GM23338 (cell line): ENCODE results near the gene NOX5. TPM values are rescaled to one million over a fixed set of nuclear protein-coding genes. Genes with fewer than 3 reads are reported as not detected.

Experiments used
- ATAC-seq: fragments of 200-7000 bp; cut with Tn5 transposase; 3 replicates; pipeline ENCODE4 v1.9.1; 2020
- DNase-seq: peaks from one replicate; pipeline ENCODE4 v3.0.0-alpha.2; 2015; ENCODE audit warnings: low spot score
- H2AFZ ChIP-seq: fragments of 200-600 bp; sonication (generic); 2 replicates; pipeline ENCODE4 v1.8.0; 2016; ENCODE audit warnings: antibody characterized with exemption, mild to moderate bottlenecking, moderate library complexity
- H3F3A ChIP-seq: fragments of 200-600 bp; sonication (generic); replicated peaks from 2 replicates; pipeline ENCODE4 v1.8.0; 2017; ENCODE audit warnings: antibody characterized with exemption, mixed run types, low read depth
- H3K27ac ChIP-seq: fragments of 200-600 bp; sonication (generic); 2 replicates; pipeline ENCODE4 v1.6.1; 2016; ENCODE audit warnings: low read depth
- H3K27me3 ChIP-seq: fragments of 200-600 bp; sonication (generic); 2 replicates; pipeline ENCODE4 v1.8.0; 2016; ENCODE audit warnings: mild to moderate bottlenecking, mixed run types, moderate library complexity; ENCODE audit not compliant: insufficient read depth
- H3K36me3 ChIP-seq: fragments of 200-600 bp; sonication (generic); 2 replicates; pipeline ENCODE4 v1.8.0; 2016; ENCODE audit warnings: mild to moderate bottlenecking; ENCODE audit not compliant: insufficient read depth
- H3K4me1 ChIP-seq: fragments of 200-600 bp; sonication (generic); 2 replicates; pipeline ENCODE4 v1.8.0; 2016; ENCODE audit warnings: mild to moderate bottlenecking, moderate library complexity; ENCODE audit not compliant: insufficient read depth
- H3K4me2 ChIP-seq: fragments of 200-600 bp; sonication (generic); 2 replicates; pipeline ENCODE4 v1.7.1; 2017; ENCODE audit warnings: mixed run types
- H3K4me3 ChIP-seq: fragments of 200-600 bp; sonication (generic); 2 replicates; pipeline ENCODE4 v1.6.1; 2016; ENCODE audit warnings: mixed run types
- H3K79me2 ChIP-seq: fragments of 200-600 bp; sonication (generic); replicated peaks from 2 replicates; pipeline ENCODE4 v1.8.0; 2017; ENCODE audit warnings: mild to moderate bottlenecking; ENCODE audit not compliant: insufficient read depth
- H3K9me2 ChIP-seq: fragments of 200-600 bp; sonication (generic); 2 replicates; pipeline ENCODE4 v1.8.0; 2017; ENCODE audit not compliant: insufficient read depth
- H4K20me1 ChIP-seq: fragments of 200-600 bp; sonication (generic); replicated peaks from 2 replicates; pipeline ENCODE4 v1.8.0; 2017; ENCODE audit warnings: mild to moderate bottlenecking; ENCODE audit not compliant: insufficient read depth
- H3K27ac Mint-ChIP-seq: 2 replicates; pipeline ENCODE4 v1.8.0; 2020; ENCODE audit warnings: inconsistent platforms, mild to moderate bottlenecking, moderate library complexity, mixed read lengths
- H3K27me3 Mint-ChIP-seq: 3 replicates; pipeline ENCODE4 v1.8.0; 2022; ENCODE audit warnings: low read depth, mild to moderate bottlenecking, moderate library complexity, mixed read lengths, inconsistent platforms; ENCODE audit not compliant: insufficient read depth, poor library complexity
- H3K36me3 Mint-ChIP-seq: 3 replicates; pipeline ENCODE4 v1.8.0; 2021; ENCODE audit warnings: low read depth, mild to moderate bottlenecking, inconsistent platforms, moderate library complexity, mixed read lengths
- H3K4me1 Mint-ChIP-seq: 3 replicates; pipeline ENCODE4 v1.8.0; 2020; ENCODE audit warnings: mild to moderate bottlenecking, inconsistent platforms, mixed read lengths
- H3K4me3 Mint-ChIP-seq: 3 replicates; pipeline ENCODE4 v1.8.0; 2021; ENCODE audit warnings: moderate library complexity, mild to moderate bottlenecking, inconsistent platforms, mixed read lengths
- H3K9me3 Mint-ChIP-seq: 3 replicates; pipeline ENCODE4 v1.8.0; 2020; ENCODE audit warnings: moderate library complexity, mild to moderate bottlenecking, inconsistent platforms, mixed read lengths
- CREB1 ChIP-seq: fragments of 250-450 bp; sonication (Bioruptor Pico); IDR thresholded peaks from 2 replicates; pipeline ENCODE4 v1.5.0; 2020; ENCODE audit warnings: low read depth, mild to moderate bottlenecking, moderate library complexity
- EZH2 ChIP-seq: fragments of 200-600 bp; sonication (generic); IDR thresholded peaks from one replicate; pipeline ENCODE4 v1.8.0; 2017; ENCODE audit warnings: antibody characterized with exemption, mild to moderate bottlenecking, low read depth; ENCODE audit not compliant: unreplicated experiment
- EZH2phosphoT487 ChIP-seq: fragments of 200-600 bp; sonication (generic); IDR thresholded peaks from one replicate; pipeline ENCODE4 v1.8.1; 2018; ENCODE audit warnings: antibody characterized with exemption; ENCODE audit not compliant: unreplicated experiment
- JUNB ChIP-seq: IDR thresholded peaks from one replicate; pipeline ENCODE4 v1.6.1; 2016; ENCODE audit warnings: antibody characterized with exemption; ENCODE audit not compliant: unreplicated experiment
- NANOG ChIP-seq: IDR thresholded peaks from 2 replicates; pipeline ENCODE4 v1.6.1; 2016; ENCODE audit warnings: antibody characterized with exemption, borderline replicate concordance
- STAT1 ChIP-seq: IDR thresholded peaks from one replicate; pipeline ENCODE4 v1.6.1; 2016; ENCODE audit warnings: antibody characterized with exemption; ENCODE audit not compliant: unreplicated experiment
- ZNF114 ChIP-seq: fragments of 250-450 bp; sonication (Bioruptor Pico); IDR thresholded peaks from 2 replicates; pipeline ENCODE4 v1.5.0; 2020; ENCODE audit warnings: mild to moderate bottlenecking, moderate library complexity
- polyA plus RNA-seq: library from polyadenylated mRNA; unstranded; fragments of >200 nt; fragmentation: Nextera tagmentation; extraction: Ambion mirVana; gene quantifications from 2 replicates; pipeline ENCODE4 v1.2.1, GENCODE V29; 2016
- total RNA-seq: library from RNA; depleted of rRNA; stranded (reverse); fragments of >200 nt; shearing (Covaris generic); gene quantifications from 2 replicates; pipeline ENCODE4 v1.2.3, GENCODE V29; 2014
- TF ChIP-seq, protein P1 (sequence below): IDR thresholded peaks from one replicate; pipeline ENCODE4 v1.6.1; 2018; ENCODE audit warnings: antibody characterized with exemption; ENCODE audit not compliant: unreplicated experiment
- TF ChIP-seq, protein P2 (sequence below): IDR thresholded peaks from 2 replicates; pipeline ENCODE4 v1.6.1; 2016; ENCODE audit warnings: antibody characterized with exemption
- TF ChIP-seq, protein P3 (sequence below): fragments of 250-450 bp; sonication (Bioruptor Pico); IDR thresholded peaks from 2 replicates; pipeline ENCODE4 v1.5.0; 2020; ENCODE audit warnings: mild to moderate bottlenecking, moderate library complexity

NOX5 gene
- total and polyA plus RNA-seq, 2 experiments from 2014 or later, result 0.03 TPM; not detected in 1

DNA sequence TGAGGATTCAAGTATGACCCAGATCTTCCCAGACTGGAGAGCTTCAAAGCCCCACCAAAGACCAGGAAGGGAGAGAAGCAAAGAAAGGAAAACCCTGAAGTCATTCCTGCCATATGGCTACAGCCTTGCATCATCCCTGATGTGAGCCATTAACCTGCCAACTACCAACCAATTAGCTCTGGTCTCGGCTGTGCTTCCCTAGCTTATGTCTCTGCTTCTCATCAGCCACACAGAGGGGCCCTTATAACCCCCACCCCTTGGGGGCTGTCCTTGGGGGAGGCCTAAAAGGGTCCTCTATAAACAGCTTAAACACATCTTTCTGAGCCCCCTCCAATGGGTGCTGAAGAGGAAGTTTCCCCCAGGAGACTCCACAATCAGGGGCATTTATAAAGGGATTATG lies 52.8 kb downstream of the NOX5 start:
- Mint-ChIP-seq H3K9me3 (peaks cover 31% of the 10 kb centered on the region), H3K27me3 (peaks cover 7% of the 10 kb centered on the region), H3K4me3 (no peak overlapping the region), H3K4me1 (peaks cover 11% of the 10 kb centered on the region; the same call in 1 of the 3 replicates), H3K36me3 (peaks cover 18% of the 10 kb centered on the region), H3K27ac (no peak overlapping the region)
- Histone ChIP-seq H3K9me2 (0 out of 2 replicates have a peak, but pooled peaks cover 6% of the 10 kb centered on the region), H3K4me2 (no peak overlapping the region), H3K27me3 (no peaks in the 10 kb centered on the region), H3F3A (0 out of 2 replicates have a peak, but pooled peaks cover 2% of the 10 kb centered on the region), H2AFZ (no peak overlapping the region), H3K79me2 (no peaks in the 10 kb centered on the region), H3K27ac (no peak overlapping the region), H3K36me3 (no peaks in the 10 kb centered on the region), H4K20me1 (no peaks in the 10 kb centered on the region), H3K4me3 (no peak overlapping the region), H3K4me1 (no peaks in the 10 kb centered on the region; the same call in 1 of the 2 replicates)
- no peak for TF ChIP-seq ZNF114 (CRISPR knock-in tag)
- no peak for TF ChIP-seq JUNB
- TF ChIP-seq, protein P1, sequence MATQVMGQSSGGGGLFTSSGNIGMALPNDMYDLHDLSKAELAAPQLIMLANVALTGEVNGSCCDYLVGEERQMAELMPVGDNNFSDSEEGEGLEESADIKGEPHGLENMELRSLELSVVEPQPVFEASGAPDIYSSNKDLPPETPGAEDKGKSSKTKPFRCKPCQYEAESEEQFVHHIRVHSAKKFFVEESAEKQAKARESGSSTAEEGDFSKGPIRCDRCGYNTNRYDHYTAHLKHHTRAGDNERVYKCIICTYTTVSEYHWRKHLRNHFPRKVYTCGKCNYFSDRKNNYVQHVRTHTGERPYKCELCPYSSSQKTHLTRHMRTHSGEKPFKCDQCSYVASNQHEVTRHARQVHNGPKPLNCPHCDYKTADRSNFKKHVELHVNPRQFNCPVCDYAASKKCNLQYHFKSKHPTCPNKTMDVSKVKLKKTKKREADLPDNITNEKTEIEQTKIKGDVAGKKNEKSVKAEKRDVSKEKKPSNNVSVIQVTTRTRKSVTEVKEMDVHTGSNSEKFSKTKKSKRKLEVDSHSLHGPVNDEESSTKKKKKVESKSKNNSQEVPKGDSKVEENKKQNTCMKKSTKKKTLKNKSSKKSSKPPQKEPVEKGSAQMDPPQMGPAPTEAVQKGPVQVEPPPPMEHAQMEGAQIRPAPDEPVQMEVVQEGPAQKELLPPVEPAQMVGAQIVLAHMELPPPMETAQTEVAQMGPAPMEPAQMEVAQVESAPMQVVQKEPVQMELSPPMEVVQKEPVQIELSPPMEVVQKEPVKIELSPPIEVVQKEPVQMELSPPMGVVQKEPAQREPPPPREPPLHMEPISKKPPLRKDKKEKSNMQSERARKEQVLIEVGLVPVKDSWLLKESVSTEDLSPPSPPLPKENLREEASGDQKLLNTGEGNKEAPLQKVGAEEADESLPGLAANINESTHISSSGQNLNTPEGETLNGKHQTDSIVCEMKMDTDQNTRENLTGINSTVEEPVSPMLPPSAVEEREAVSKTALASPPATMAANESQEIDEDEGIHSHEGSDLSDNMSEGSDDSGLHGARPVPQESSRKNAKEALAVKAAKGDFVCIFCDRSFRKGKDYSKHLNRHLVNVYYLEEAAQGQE, result no peak
- TF ChIP-seq, protein P2, sequence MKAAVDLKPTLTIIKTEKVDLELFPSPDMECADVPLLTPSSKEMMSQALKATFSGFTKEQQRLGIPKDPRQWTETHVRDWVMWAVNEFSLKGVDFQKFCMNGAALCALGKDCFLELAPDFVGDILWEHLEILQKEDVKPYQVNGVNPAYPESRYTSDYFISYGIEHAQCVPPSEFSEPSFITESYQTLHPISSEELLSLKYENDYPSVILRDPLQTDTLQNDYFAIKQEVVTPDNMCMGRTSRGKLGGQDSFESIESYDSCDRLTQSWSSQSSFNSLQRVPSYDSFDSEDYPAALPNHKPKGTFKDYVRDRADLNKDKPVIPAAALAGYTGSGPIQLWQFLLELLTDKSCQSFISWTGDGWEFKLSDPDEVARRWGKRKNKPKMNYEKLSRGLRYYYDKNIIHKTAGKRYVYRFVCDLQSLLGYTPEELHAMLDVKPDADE, result no peak
- TF ChIP-seq NANOG, result no peak
- no peak for TF ChIP-seq STAT1
- TF ChIP-seq EZH2, result no peak
- TF ChIP-seq, protein P3, sequence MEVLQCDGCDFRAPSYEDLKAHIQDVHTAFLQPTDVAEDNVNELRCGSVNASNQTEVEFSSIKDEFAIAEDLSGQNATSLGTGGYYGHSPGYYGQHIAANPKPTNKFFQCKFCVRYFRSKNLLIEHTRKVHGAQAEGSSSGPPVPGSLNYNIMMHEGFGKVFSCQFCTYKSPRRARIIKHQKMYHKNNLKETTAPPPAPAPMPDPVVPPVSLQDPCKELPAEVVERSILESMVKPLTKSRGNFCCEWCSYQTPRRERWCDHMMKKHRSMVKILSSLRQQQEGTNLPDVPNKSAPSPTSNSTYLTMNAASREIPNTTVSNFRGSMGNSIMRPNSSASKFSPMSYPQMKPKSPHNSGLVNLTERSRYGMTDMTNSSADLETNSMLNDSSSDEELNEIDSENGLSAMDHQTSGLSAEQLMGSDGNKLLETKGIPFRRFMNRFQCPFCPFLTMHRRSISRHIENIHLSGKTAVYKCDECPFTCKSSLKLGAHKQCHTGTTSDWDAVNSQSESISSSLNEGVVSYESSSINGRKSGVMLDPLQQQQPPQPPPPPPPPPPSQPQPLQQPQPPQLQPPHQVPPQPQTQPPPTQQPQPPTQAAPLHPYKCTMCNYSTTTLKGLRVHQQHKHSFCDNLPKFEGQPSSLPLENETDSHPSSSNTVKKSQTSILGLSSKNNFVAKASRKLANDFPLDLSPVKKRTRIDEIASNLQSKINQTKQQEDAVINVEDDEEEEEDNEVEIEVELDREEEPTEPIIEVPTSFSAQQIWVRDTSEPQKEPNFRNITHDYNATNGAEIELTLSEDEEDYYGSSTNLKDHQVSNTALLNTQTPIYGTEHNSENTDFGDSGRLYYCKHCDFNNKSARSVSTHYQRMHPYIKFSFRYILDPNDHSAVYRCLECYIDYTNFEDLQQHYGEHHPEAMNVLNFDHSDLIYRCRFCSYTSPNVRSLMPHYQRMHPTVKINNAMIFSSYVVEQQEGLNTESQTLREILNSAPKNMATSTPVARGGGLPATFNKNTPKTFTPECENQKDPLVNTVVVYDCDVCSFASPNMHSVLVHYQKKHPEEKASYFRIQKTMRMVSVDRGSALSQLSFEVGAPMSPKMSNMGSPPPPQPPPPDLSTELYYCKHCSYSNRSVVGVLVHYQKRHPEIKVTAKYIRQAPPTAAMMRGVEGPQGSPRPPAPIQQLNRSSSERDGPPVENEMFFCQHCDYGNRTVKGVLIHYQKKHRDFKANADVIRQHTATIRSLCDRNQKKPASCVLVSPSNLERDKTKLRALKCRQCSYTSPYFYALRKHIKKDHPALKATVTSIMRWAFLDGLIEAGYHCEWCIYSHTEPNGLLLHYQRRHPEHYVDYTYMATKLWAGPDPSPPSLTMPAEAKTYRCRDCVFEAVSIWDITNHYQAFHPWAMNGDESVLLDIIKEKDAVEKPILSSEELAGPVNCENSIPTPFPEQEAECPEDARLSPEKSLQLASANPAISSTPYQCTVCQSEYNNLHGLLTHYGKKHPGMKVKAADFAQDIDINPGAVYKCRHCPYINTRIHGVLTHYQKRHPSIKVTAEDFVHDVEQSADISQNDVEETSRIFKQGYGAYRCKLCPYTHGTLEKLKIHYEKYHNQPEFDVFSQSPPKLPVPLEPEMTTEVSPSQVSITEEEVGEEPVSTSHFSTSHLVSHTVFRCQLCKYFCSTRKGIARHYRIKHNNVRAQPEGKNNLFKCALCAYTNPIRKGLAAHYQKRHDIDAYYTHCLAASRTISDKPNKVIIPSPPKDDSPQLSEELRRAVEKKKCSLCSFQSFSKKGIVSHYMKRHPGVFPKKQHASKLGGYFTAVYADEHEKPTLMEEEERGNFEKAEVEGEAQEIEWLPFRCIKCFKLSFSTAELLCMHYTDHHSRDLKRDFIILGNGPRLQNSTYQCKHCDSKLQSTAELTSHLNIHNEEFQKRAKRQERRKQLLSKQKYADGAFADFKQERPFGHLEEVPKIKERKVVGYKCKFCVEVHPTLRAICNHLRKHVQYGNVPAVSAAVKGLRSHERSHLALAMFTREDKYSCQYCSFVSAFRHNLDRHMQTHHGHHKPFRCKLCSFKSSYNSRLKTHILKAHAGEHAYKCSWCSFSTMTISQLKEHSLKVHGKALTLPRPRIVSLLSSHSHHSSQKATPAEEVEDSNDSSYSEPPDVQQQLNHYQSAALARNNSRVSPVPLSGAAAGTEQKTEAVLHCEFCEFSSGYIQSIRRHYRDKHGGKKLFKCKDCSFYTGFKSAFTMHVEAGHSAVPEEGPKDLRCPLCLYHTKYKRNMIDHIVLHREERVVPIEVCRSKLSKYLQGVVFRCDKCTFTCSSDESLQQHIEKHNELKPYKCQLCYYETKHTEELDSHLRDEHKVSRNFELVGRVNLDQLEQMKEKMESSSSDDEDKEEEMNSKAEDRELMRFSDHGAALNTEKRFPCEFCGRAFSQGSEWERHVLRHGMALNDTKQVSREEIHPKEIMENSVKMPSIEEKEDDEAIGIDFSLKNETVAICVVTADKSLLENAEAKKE (CRISPR knock-in tag), result no peak
- TF ChIP-seq CREB1, result no peak
- no peak for TF ChIP-seq EZH2phosphoT487
- DNase-seq (no peak), ATAC-seq (no peak)
